ENCODE measurements around the gene CACNA1H.
"Not testable (repeated sequence)": the region's sequence is repeated elsewhere in the genome, so short reads cannot be mapped to it uniquely, and the experiment has no call there.

Gene CACNA1H

DNA sequence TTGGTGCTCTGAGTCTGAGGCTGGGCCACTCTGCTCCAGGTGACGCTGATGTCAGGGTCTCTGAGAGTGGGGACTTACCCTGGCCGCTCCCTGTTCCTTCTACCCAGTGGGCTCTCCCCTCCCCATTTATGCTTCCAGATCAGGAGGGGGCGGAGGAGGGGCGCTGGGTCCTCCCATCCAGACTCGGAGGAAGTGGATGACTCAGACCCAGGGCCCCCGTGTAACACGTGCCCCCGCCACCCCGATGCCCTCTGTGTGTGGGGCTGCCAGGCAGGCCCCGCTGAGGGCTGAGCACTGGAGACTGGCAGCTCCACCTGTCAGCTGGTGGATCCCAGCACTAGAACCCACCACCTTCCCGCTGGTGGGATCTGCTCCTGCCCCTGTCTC is 77.2 kb downstream of the CACNA1H start, which contains the start of gene TPSB2:
TSS of gene TPSB2 (minus strand) at position 101 of the 387 bp plus-strand sequence. CDS start 233 bp downstream, outside the sequence.
- not testable (repeated sequence) for H2AFZ ChIP-seq (ENCODE audit: low read depth, low read length); H3K9ac ChIP-seq (ENCODE audit: low read length); H3K36me3 ChIP-seq (replicated peaks; ENCODE audit: low read depth, low read length); H3K79me2 ChIP-seq (ENCODE audit: low read length); H3K4me1 ChIP-seq (ENCODE audit: low read length); H3K4me3 ChIP-seq (ENCODE audit: low read length); H3K27ac ChIP-seq (ENCODE audit: low read length); H3K9me3 ChIP-seq (ENCODE audit: insufficient read depth, low read length); H3K27me3 ChIP-seq (ENCODE audit: low read depth, low read length); H3K4me2 ChIP-seq (ENCODE audit: low read length); H4K20me1 ChIP-seq (ENCODE audit: insufficient read depth, low read length)

DNA sequence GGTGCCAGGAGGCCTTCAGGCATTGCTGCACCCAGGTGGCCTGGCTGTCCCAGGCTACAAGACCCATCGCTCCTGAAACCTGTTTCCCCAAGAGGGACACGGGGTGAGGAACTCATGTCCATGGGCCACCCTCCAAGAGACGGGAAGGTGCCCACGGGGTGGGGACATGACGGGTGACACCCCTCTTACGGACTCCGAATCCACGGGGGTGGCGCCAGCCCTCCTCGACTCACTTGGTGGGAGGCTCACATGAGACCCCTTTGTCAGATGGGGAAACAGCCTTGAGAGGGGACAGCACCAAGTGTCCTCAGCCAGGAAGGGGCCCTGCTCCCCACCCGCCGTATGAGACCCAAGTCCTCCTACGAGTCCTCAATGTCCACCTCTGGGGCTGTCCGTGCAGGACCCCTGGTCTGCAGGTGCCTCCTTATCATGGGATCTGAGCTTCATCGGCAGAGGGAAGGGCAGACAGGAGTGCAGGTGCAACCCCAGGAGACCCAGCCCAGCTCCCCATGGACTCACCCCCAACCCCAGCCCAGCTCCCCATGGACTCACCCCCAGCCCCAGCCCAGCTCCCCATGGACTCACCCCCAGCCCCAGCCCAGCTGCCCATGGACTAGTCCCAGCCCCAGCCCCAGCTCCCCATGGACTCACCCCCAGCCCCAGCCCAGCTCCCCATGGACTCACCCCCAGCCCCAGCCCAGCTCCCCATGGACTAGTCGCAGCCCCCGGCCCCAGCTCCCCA is 77.7 kb downstream of the CACNA1H start:
- not testable (repeated sequence) for H3K79me2 ChIP-seq (ENCODE audit: low read length); H3K27ac ChIP-seq (ENCODE audit: low read length); H3K4me2 ChIP-seq (ENCODE audit: low read length); H3K4me3 ChIP-seq (ENCODE audit: low read length); H3K36me3 ChIP-seq (replicated peaks; ENCODE audit: low read depth, low read length); H4K20me1 ChIP-seq (ENCODE audit: insufficient read depth, low read length); H3K9ac ChIP-seq (ENCODE audit: low read length); H3K9me3 ChIP-seq (ENCODE audit: insufficient read depth, low read length); H3K27me3 ChIP-seq (ENCODE audit: low read depth, low read length); H2AFZ ChIP-seq (ENCODE audit: low read depth, low read length); H3K4me1 ChIP-seq (ENCODE audit: low read length)

DNA sequence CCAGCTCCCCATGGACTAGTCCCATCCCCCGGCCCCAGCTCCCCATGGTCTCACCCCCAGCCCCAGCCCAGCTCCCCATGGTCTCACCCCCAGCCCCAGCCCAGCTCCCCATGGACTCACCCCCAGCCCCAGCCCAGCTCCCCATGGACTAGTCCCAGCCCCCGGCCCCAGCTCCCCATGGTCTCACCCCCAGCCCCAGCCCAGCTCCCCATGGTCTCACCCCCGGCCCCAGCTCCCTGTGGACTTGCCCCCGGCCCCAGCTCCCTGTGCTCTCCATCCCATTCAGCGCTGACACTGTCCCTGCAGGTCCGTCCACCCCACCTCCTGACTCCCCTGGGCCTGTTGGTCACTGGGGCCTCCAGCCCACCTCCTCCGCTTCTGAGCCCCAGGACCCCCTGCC is 78.4 kb downstream of the CACNA1H start:
- H3K9ac ChIP-seq (ENCODE audit: low read length); H3K9me3 ChIP-seq (ENCODE audit: insufficient read depth, low read length); H2AFZ ChIP-seq (ENCODE audit: low read depth, low read length); H3K79me2 ChIP-seq (ENCODE audit: low read length); H3K27me3 ChIP-seq (ENCODE audit: low read depth, low read length); H3K36me3 ChIP-seq (replicated peaks; ENCODE audit: low read depth, low read length); H3K27ac ChIP-seq (ENCODE audit: low read length); H3K4me1 ChIP-seq (ENCODE audit: low read length); H3K4me2 ChIP-seq (ENCODE audit: low read length); H3K4me3 ChIP-seq (ENCODE audit: low read length); H4K20me1 ChIP-seq (ENCODE audit: insufficient read depth, low read length): not testable (repeated sequence)

GRCh38 chr16:1232049-1232748 is 79.3 kb downstream of the CACNA1H start:
- H2AFZ ChIP-seq (ENCODE audit: low read depth, low read length); H3K27ac ChIP-seq (ENCODE audit: low read length); H4K20me1 ChIP-seq (ENCODE audit: insufficient read depth, low read length); H3K4me3 ChIP-seq (ENCODE audit: low read length); H3K27me3 ChIP-seq (ENCODE audit: low read depth, low read length); H3K9ac ChIP-seq (ENCODE audit: low read length); H3K9me3 ChIP-seq (ENCODE audit: insufficient read depth, low read length); H3K4me2 ChIP-seq (ENCODE audit: low read length); H3K79me2 ChIP-seq (ENCODE audit: low read length); H3K36me3 ChIP-seq (replicated peaks; ENCODE audit: low read depth, low read length); H3K4me1 ChIP-seq (ENCODE audit: low read length): not testable (repeated sequence)

- not testable (repeated sequence) for H4K20me1 ChIP-seq (ENCODE audit: insufficient read depth, low read length); H3K27ac ChIP-seq (ENCODE audit: low read length); H3K9me3 ChIP-seq (ENCODE audit: insufficient read depth, low read length); H3K4me1 ChIP-seq (ENCODE audit: low read length); H3K4me3 ChIP-seq (ENCODE audit: low read length); H3K36me3 ChIP-seq (replicated peaks; ENCODE audit: low read depth, low read length); H3K9ac ChIP-seq (ENCODE audit: low read length); H3K4me2 ChIP-seq (ENCODE audit: low read length); H3K79me2 ChIP-seq (ENCODE audit: low read length); H3K27me3 ChIP-seq (ENCODE audit: low read depth, low read length); H2AFZ ChIP-seq (ENCODE audit: low read depth, low read length)
Observed at GRCh38 chr16:1236659-1237058, 83.8 kb downstream of the CACNA1H start.

DNA sequence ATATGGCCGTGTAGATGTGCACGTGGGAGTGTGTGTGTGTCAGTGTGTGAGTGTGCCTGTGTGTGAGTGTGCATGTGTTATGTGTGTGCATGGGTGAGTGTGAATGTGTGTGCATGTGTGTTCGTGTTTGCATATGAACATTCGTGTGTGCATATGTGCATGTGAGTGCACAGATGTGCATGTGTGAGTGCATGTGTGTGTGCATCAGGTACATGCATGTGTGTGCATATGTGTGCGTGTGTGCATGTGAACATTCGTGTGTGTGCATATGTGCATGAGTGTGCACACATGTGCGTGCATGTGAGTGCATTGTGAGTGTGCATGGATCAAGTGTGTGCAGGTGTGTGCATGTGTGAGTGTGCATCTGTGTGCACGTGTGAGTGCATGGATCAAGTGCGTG is 85.1 kb downstream of the CACNA1H start:
- Histone ChIP-seq H3K4me3 (ENCODE audit: low read length) (no peak overlapping the region), H2AFZ (ENCODE audit: low read depth, low read length) (no peak overlapping the region), H3K9me3 (ENCODE audit: insufficient read depth, low read length) (no peaks in the 10 kb centered on the region), H3K4me1 (ENCODE audit: low read length) (no peaks in the 10 kb centered on the region), H3K36me3 (replicated peaks; ENCODE audit: low read depth, low read length) (no peaks in the 10 kb centered on the region), H4K20me1 (ENCODE audit: insufficient read depth, low read length) (no peaks in the 10 kb centered on the region), H3K27me3 (ENCODE audit: low read depth, low read length) (no peaks in the 10 kb centered on the region), H3K4me2 (ENCODE audit: low read length) (no peak overlapping the region), H3K27ac (ENCODE audit: low read length) (no peak overlapping the region), H3K9ac (ENCODE audit: low read length) (no peak overlapping the region), H3K79me2 (ENCODE audit: low read length) (no peaks in the 10 kb centered on the region)
- no peak for TF ChIP-seq EZH2phosphoT487 (IDR thresholded peaks at IDR 0.05; ENCODE audit: low read depth)
- TF ChIP-seq, protein P1, sequence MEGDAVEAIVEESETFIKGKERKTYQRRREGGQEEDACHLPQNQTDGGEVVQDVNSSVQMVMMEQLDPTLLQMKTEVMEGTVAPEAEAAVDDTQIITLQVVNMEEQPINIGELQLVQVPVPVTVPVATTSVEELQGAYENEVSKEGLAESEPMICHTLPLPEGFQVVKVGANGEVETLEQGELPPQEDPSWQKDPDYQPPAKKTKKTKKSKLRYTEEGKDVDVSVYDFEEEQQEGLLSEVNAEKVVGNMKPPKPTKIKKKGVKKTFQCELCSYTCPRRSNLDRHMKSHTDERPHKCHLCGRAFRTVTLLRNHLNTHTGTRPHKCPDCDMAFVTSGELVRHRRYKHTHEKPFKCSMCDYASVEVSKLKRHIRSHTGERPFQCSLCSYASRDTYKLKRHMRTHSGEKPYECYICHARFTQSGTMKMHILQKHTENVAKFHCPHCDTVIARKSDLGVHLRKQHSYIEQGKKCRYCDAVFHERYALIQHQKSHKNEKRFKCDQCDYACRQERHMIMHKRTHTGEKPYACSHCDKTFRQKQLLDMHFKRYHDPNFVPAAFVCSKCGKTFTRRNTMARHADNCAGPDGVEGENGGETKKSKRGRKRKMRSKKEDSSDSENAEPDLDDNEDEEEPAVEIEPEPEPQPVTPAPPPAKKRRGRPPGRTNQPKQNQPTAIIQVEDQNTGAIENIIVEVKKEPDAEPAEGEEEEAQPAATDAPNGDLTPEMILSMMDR (IDR thresholded peaks at IDR 0.05; ENCODE audit: low read depth, low read length) = no peak

GRCh38 chr16:1238909-1239308 is 86.0 kb downstream of the CACNA1H start:
- not testable (repeated sequence) for H3K9me3 ChIP-seq (ENCODE audit: insufficient read depth, low read length); H3K9ac ChIP-seq (ENCODE audit: low read length); H3K79me2 ChIP-seq (ENCODE audit: low read length); H3K36me3 ChIP-seq (replicated peaks; ENCODE audit: low read depth, low read length); H2AFZ ChIP-seq (ENCODE audit: low read depth, low read length); H3K27me3 ChIP-seq (ENCODE audit: low read depth, low read length); H3K4me2 ChIP-seq (ENCODE audit: low read length); H3K4me3 ChIP-seq (ENCODE audit: low read length); H3K27ac ChIP-seq (ENCODE audit: low read length); H4K20me1 ChIP-seq (ENCODE audit: insufficient read depth, low read length); H3K4me1 ChIP-seq (ENCODE audit: low read length)

GRCh38 chr16:1239575-1239974 is 86.7 kb downstream of the CACNA1H start:
- H3K4me2 ChIP-seq (ENCODE audit: low read length); H3K27ac ChIP-seq (ENCODE audit: low read length); H3K27me3 ChIP-seq (ENCODE audit: low read depth, low read length); H3K9me3 ChIP-seq (ENCODE audit: insufficient read depth, low read length); H2AFZ ChIP-seq (ENCODE audit: low read depth, low read length); H3K4me1 ChIP-seq (ENCODE audit: low read length); H3K36me3 ChIP-seq (replicated peaks; ENCODE audit: low read depth, low read length); H3K79me2 ChIP-seq (ENCODE audit: low read length); H3K4me3 ChIP-seq (ENCODE audit: low read length); H3K9ac ChIP-seq (ENCODE audit: low read length); H4K20me1 ChIP-seq (ENCODE audit: insufficient read depth, low read length): not testable (repeated sequence)

All from OCI-LY3 (cell line).